Hematopoietic multipotent progenitor cell treated with erythropoietin and hydrocortisone succinate and interleukin-3 and kit ligand, for 4 days (in vitro differentiated cells): Measurements from ENCODE around the gene ST8SIA4.

Source experiments
- DNase-seq: peaks from one replicate; pipeline ENCODE4 v3.0.0-alpha.2; 2015

ST8SIA4 gene

DNA sequence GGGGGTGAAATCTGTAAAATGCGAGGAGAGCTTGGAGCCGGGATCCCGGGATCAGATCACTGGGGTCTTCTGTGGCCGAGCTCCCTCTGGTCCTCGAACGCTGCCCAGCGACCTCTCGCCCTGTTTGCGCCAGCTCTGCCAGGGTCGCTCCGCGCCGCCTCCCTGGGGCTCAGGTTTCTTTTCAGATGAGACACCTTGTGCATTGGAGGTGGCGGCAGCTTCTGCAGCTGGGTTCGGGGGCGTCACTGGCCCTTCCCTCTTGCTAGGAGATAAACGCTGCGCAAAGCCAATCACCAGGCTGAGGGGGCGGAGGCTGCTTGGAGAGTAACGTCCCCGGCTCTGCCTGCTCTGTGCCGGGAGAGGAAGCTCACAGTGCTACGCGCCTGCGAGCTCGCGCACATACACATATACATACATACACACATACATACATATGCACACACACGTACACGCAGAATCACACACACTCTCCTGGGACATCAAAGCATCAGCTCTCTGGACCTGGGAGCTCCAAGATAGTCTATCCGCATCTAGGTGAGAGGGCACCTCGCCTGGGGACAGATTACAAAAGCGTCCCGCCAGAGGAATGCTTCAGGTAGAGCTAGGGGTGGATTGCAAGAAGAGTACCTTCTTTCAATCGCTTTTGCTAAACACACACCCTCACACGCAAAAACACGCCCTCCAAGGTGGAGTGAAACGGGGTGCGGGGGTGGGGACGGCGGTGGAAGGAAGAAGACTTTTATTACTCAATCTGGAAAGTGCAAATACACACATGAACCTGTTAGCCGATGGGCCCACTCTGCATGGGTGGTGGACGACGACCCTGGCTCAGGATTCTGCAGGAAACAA lies at the start of gene ST8SIA4:
Gene ST8SIA4, minus strand, starts transcription at position 244 of the 849 bp plus-strand sequence. CDS start 327 bp downstream, outside the sequence.
- DNase-seq, result peak; percentile 98

GRCh38 chr5:100950985-100951384 lies 47.9 kb upstream of the ST8SIA4 start:
- DNase-seq, result no peak

DNA sequence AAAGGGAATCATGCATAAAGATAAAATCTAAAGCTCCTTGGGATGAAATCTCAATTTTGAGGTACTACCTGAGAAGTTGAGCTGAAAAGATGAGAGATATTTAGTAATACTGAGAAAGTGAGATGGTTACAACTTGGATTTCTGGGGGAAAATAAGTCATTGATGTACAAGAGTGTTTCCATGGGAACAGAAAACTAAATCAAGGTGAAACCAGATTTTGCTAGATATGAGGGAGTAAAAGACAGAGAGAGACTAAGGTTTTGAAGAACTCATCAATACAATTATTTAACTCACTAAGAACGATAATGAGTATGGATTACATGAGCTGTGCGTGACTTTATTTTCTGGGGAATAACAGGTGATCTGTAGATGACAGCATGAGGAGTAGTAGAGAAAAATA lies 10.2 kb upstream of the ST8SIA4 start:
- DNase-seq, result no peak

GRCh38 chr5:100909034-100909433 lies 6.0 kb upstream of the ST8SIA4 start:
- no peak for DNase-seq

- DNase-seq, result peak; percentile 13
These were observed 2.3 kb upstream of the ST8SIA4 start for GRCh38 chr5:100905259-100905914.

GRCh38 chr5:100904259-100904861 lies 1.3 kb upstream of the ST8SIA4 start:
- peak; percentile 81 for DNase-seq

DNA sequence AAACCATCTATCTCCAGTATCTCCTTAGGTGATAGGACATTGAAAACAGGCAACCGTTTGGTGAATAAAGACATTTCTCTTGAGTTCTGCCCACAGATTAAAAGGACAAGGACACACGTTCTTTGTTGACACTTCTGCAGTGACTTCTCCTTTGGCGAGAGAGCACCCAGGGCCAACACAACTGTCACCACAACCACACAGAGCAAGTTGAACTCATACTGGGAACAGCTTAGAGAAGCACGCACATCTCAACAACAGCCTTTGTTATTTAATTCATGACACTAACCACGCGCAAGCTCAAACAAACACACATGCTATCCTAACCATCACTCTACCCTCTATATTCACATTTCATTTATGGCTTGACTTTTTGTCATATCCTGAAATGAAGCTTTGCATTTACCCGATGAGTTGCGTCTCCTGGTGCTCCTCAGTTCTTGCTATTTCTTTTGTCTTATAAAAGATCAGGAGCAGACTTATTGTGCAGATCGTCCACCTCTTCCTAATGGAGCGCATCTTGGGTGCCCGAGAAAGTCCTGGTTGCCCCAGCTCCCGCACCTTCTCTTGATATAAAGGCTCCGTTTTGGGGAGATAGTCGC lies 543 bp downstream of the ST8SIA4 start:
- peak; percentile 64 for DNase-seq

GRCh38 chr5:100901821-100902341 lies 1.2 kb downstream of the ST8SIA4 start:
- peak; percentile 89 for DNase-seq

- peak; percentile 97 for DNase-seq
These were observed 2.0 kb downstream of the ST8SIA4 start for GRCh38 chr5:100900796-100901781.

GRCh38 chr5:100900142-100900795 lies 2.8 kb downstream of the ST8SIA4 start:
- peak; percentile 84 for DNase-seq

DNA sequence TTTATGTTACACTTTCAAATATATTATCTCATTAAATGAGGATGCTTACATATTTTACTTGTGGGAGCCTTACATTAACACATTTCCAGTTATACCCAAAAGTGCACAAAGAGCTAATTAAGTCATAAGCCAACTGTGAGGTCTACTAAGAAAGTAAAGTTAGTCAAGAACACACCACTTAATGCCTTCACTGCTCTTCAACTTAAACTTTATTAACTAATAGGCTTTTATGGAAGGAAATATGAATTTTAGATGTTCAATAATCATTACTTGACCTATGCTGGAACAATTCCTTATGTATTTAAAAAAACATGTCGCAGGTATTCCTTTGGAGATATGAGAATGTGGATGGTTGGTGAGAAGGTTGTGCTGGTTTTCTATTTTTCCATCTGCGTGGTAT lies 3.4 kb downstream of the ST8SIA4 start:
- no peak for DNase-seq

DNA sequence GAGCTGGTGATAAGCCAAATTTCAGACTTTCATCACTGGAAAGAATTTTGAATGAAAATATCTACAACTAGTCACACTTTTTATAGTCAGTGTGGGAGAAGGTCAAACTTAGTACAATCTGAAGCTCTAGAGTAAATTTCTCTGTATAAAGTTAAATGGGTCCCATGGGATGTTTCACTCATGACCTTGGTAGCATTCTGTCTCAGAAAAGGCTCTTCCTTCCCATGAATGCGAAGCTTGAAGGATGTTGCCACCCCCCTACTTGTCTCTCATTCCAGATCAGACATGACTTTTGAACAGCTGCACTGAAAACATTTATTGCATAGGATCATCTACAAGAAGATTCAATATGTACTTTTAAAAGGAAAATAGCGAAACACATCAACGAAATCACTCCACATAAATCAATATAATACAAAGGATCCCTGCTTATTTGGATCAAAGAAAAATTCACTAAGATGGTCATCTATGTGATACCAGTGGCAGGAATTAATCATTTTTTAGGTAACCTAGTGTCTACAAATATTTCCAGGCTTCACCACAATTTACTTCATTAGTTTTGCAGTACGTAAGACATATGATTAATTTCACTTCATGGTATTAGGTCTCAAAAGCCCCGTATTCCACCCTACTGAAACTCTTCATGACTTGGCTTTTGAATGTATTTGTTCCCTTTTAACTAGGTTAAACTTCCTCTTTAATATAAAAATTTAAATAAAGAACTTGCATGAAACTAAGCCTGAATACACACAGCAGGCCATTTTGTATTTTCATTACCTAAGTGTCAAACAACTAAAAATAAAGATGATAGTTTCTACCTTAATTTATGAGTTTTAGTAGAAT lies 4.4 kb downstream of the ST8SIA4 start:
- DNase-seq, result peak; percentile 44

GRCh38 chr5:100896054-100896453 lies 7.0 kb downstream of the ST8SIA4 start:
- no peak for DNase-seq

DNA sequence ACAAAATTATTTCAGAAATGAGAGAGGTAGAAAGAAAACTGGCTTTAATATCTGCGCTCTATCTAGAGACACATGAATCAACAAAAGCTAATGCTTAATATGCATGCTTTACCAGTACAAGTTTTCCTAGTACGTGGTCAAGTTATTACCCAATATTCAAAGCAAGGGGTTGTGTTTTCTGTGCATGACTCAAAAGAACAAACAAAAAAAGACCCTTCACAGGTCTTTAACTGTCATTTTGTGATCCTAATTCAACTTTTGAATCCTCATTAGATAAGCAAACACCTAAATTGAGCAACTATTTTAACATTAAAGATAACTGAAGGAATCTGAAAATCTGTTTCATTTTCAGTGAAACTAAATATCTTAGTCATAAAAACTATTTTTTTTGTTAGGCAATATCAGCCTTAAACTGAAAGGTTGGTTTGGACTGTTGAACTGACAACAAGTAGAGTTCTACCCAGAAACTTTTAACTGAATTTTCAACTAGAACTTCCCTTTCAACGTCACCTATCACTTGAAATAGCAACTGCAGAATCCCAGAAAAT lies 12.5 kb downstream of the ST8SIA4 start:
- DNase-seq, result peak; percentile 60

- peak; percentile 37 for DNase-seq
These were observed 13.2 kb downstream of the ST8SIA4 start for GRCh38 chr5:100889896-100890295.

- peak; percentile 66 for DNase-seq
These were observed 13.8 kb downstream of the ST8SIA4 start for GRCh38 chr5:100889165-100889743.

GRCh38 chr5:100877274-100877673 lies 25.8 kb downstream of the ST8SIA4 start:
- no peak for DNase-seq

- no peak for DNase-seq
These were observed 30.5 kb downstream of the ST8SIA4 start for GRCh38 chr5:100872408-100873190.
